ENCODE data around the gene TOX2. TPM values are rescaled to one million over a fixed set of nuclear protein-coding genes. Genes with fewer than 3 reads are reported as not detected.

The TOX2 gene
- total RNA-seq, 2 donors from 2014 or later = 2.4 to 3.4 TPM

GRCh38 chr20:43925801-43926200 is 11.1 kb downstream of the TOX2 start:
- TF ChIP-seq CTCF (conservative IDR thresholded peaks at IDR 0.05) = peak; percentile 14
- WGBS, 2 experiments (ENCODE audit: insufficient coverage in 1 of 2, insufficient read length in 1 of 2) = 90 to 92% methylated on average over 5 of the region's 5 CpGs
- DNase-seq = no peak
- peaks cover 21% of the 10 kb centered on the region for H3K27me3 Mint-ChIP-seq (ENCODE audit: insufficient read depth)
- no peak overlapping the region for H3K4me3 Mint-ChIP-seq
- no peaks in the 10 kb centered on the region for H3K9me3 ChIP-seq (ENCODE audit: control insufficient read depth, low read length)
- H3K4me1 Mint-ChIP-seq = peaks cover 5% of the 10 kb centered on the region
- H3K36me3 ChIP-seq (ENCODE audit: control insufficient read depth, insufficient read depth, low read length) = no peaks in the 10 kb centered on the region
- H3K27ac ChIP-seq (ENCODE audit: low read depth, low read length) = no peak overlapping the region
- no peaks in the 10 kb centered on the region for H3K4me1 ChIP-seq (ENCODE audit: control insufficient read depth, insufficient read depth, low read length)
- H3K27me3 ChIP-seq (ENCODE audit: control insufficient read depth, insufficient read depth, low read length, poor library complexity, severe bottlenecking) = no peaks in the 10 kb centered on the region
- no peaks in the 10 kb centered on the region for H3K36me3 Mint-ChIP-seq (ENCODE audit: low read depth)
- H3K4me3 ChIP-seq (ENCODE audit: low read length) = no peak overlapping the region
- H3K27ac Mint-ChIP-seq = no peak overlapping the region
- no peaks in the 10 kb centered on the region for H3K9me3 Mint-ChIP-seq
- no peak overlapping the region for H3K9ac ChIP-seq (ENCODE audit: extremely low read depth, low read length, poor library complexity, severe bottlenecking)

GRCh38 chr20:43926287-43927050 is 11.8 kb downstream of the TOX2 start:
- H3K27ac Mint-ChIP-seq = no peak overlapping the region
- H3K9me3 ChIP-seq (ENCODE audit: control insufficient read depth, low read length) = no peaks in the 10 kb centered on the region
- no peak overlapping the region for H3K27ac ChIP-seq (ENCODE audit: low read depth, low read length)
- DNase-seq = no peak
- no peaks in the 10 kb centered on the region for H3K27me3 ChIP-seq (ENCODE audit: control insufficient read depth, insufficient read depth, low read length, poor library complexity, severe bottlenecking)
- peaks cover 5% of the 10 kb centered on the region for H3K4me1 Mint-ChIP-seq
- no peaks in the 10 kb centered on the region for H3K36me3 Mint-ChIP-seq (ENCODE audit: low read depth)
- H3K4me3 ChIP-seq (ENCODE audit: low read length) = no peak overlapping the region
- WGBS, 2 experiments (ENCODE audit: insufficient coverage in 1 of 2, insufficient read length in 1 of 2) = 85 to 92% methylated on average over 8 to 10 of the region's 10 CpGs
- no peaks in the 10 kb centered on the region for H3K9me3 Mint-ChIP-seq
- no peaks in the 10 kb centered on the region for H3K4me1 ChIP-seq (ENCODE audit: control insufficient read depth, insufficient read depth, low read length)
- no peaks in the 10 kb centered on the region for H3K36me3 ChIP-seq (ENCODE audit: control insufficient read depth, insufficient read depth, low read length)
- H3K9ac ChIP-seq (ENCODE audit: extremely low read depth, low read length, poor library complexity, severe bottlenecking) = no peak overlapping the region
- H3K4me3 Mint-ChIP-seq = no peak overlapping the region
- peaks cover 15% of the 10 kb centered on the region for H3K27me3 Mint-ChIP-seq (ENCODE audit: insufficient read depth)
- no peak for TF ChIP-seq CTCF (conservative IDR thresholded peaks at IDR 0.05)

- Mint-ChIP-seq H3K27me3 (ENCODE audit: insufficient read depth) (peaks cover 3% of the 10 kb centered on the region), H3K4me3 (no peak overlapping the region), H3K27ac (no peak overlapping the region), H3K4me1 (peaks cover 2% of the 10 kb centered on the region), H3K9me3 (no peaks in the 10 kb centered on the region), H3K36me3 (ENCODE audit: low read depth) (no peaks in the 10 kb centered on the region)
- no peak overlapping the region for H3K9ac ChIP-seq (ENCODE audit: extremely low read depth, low read length, poor library complexity, severe bottlenecking)
- H3K9me3 ChIP-seq (ENCODE audit: control insufficient read depth, low read length) = no peaks in the 10 kb centered on the region
- DNase-seq = no peak
- H3K36me3 ChIP-seq (ENCODE audit: control insufficient read depth, insufficient read depth, low read length) = no peaks in the 10 kb centered on the region
- peaks cover 4% of the 10 kb centered on the region for H3K4me1 ChIP-seq (ENCODE audit: control insufficient read depth, insufficient read depth, low read length)
- 97% methylated on average over 2 of the region's 2 CpGs; no CpG with 5 or more reads in 1 of the 2 experiments for WGBS, 2 experiments (ENCODE audit: insufficient coverage in 1 of 2, insufficient read length in 1 of 2)
- H3K27ac ChIP-seq (ENCODE audit: low read depth, low read length) = no peak overlapping the region
- H3K4me3 ChIP-seq (ENCODE audit: low read length) = no peak overlapping the region
- no peaks in the 10 kb centered on the region for H3K27me3 ChIP-seq (ENCODE audit: control insufficient read depth, insufficient read depth, low read length, poor library complexity, severe bottlenecking)
- TF ChIP-seq CTCF (conservative IDR thresholded peaks at IDR 0.05) = no peak
Observed at GRCh38 chr20:43931976-43932375, 17.3 kb downstream of the TOX2 start.
